Tibial nerve (tissue), 4 donors: ENCODE data around the gene RIMKLA. TPM values are rescaled to one million over a fixed set of nuclear protein-coding genes. Genes with fewer than 3 reads are reported as not detected.

Experiments
- DNase-seq, 2 donors: peaks; one replicate each; pipeline ENCODE4 v3.0.0-alpha.2; 2019; ENCODE audit warnings: low spot score in 2 of 2
- H3K27ac ChIP-seq, 4 donors: fragments of 200-600 bp; sonication (generic) in 3 of 4; one replicate each; pipeline ENCODE4 v1.5.1; 2017 to 2019; ENCODE audit warnings: mild to moderate bottlenecking in 1 of 4
- H3K27me3 ChIP-seq, 2 donors: fragments of 200-600 bp; sonication (generic) in 1 of 2; one replicate each; pipeline versions ENCODE4 v1.5.1 to v1.6.0; 2017 to 2019
- H3K36me3 ChIP-seq, 3 donors: fragments of 200-600 bp; sonication (generic); one replicate each; pipeline ENCODE4 v1.5.1; 2018 to 2019
- H3K4me1 ChIP-seq, 4 donors: fragments of 200-600 bp; sonication (generic) in 3 of 4; one replicate each; pipeline ENCODE4 v1.5.1; 2017 to 2019
- H3K4me3 ChIP-seq, 4 donors: fragments of 200-600 bp; sonication (generic) in 3 of 4; one replicate each; pipeline ENCODE4 v1.5.1; 2017 to 2019; ENCODE audit warnings: mild to moderate bottlenecking in 1 of 4, moderate library complexity in 1 of 4
- H3K9me3 ChIP-seq, 4 donors: fragments of 200-600 bp; sonication (generic) in 3 of 4; one replicate each; pipeline ENCODE4 v1.5.1; 2017 to 2019
- EP300 ChIP-seq, 2 donors: sonication (generic); formaldehyde crosslinking; IDR thresholded peaks; one replicate each; pipeline ENCODE4 v1.6.1; 2017; ENCODE audit warnings: antibody characterized with exemption in 2 of 2, mild to moderate bottlenecking in 1 of 2
- POLR2A ChIP-seq, 2 donors: fragments of 450-650 bp; IDR thresholded peaks; one replicate each; pipeline ENCODE4 v1.6.1; 2017; ENCODE audit warnings: antibody characterized with exemption in 2 of 2, mild to moderate bottlenecking in 2 of 2, moderate library complexity in 2 of 2
- WGBS, 2 donors: methylation state at CpG; one replicate each; pipeline ENCODE4 v1.1.5; 2018; 5-methylcytosine and 5-hydroxymethylcytosine counted together
- total RNA-seq, 4 donors: library from RNA; depleted of rRNA; stranded (reverse); fragments of >200 nt; gene quantifications; one replicate each; pipeline ENCODE4 v1.1.0, GENCODE V29; 2016
- TF ChIP-seq, protein P1 (sequence below), 5 experiments: fragments of 200-600 bp in 3 of 5; fragments of 450-650 bp in 2 of 5; sonication (generic) in 3 of 5; IDR thresholded peaks; one replicate each; pipeline ENCODE4 v1.5.1; 2016 to 2019; ENCODE audit warnings: antibody characterized with exemption in 5 of 5, mild to moderate bottlenecking in 3 of 5, moderate library complexity in 2 of 5

RIMKLA gene
- total RNA-seq, 4 donors from 2014 or later = 0.30 to 3.1 (median 2.2) TPM; not detected in 1

DNA sequence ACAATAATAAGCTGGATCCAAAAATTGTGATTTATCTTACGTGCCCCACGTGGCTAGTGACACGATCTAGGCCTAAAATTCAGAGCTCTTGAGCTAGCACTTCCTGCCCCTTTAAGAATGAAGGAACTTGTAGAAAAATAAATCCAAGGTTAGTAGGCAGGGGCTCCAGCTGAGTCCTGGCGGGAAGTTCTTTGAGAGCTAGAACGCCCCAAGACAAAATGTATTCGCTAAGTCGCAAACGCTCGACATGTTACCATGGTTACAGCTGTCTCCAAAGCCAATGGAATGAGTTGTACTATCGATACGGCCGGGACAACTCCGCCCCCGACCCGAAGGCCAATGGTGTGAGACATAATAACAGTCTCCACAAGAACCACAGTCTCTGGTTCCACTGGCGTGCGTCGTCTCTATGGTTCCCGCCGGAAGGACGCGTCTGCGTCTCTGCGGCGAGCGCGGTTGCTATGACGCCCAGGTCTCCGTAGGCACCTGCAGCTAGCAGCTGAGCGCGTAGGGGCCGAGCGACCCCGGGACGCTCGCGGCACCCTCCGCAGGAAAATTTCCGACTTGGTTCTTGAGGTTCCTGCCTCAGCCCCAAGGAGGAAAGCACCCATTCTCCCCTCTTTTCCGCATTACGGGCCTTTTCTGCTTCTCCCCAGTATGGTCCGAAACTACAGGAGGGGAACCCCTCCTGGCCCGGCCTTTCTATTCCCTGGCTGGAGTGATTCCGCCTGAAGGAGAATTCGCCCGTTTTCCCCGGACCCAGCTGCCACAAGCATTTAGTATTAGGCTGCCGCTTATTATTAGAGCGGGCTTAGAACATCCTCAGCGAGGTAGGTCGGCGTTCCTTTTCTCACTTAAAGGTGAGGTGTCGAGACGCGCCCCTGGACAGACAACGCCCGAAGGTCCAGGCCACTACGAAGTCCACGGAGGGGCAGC, 82.5 kb downstream of the RIMKLA start, which contains the start of gene CCDC30:
Gene CCDC30 (plus strand): TSS at position 459 of the 936 bp plus-strand sequence. CDS start 17,266 bp downstream, outside the sequence.
- 0 to 2% methylated on average over 48 to 55 of the region's 59 CpGs for WGBS, 2 donors
- H3K4me3 ChIP-seq = peak within 1 kb of the TSS; percentile 60 to 76 (median 74)
- H3K27ac ChIP-seq = peak within 1 kb of the TSS in 3 of 4 donors; percentile 35 to 59 (median 43)
- H3K27me3 ChIP-seq = no peaks in the 10 kb centered on the region
- TF ChIP-seq, protein P1, sequence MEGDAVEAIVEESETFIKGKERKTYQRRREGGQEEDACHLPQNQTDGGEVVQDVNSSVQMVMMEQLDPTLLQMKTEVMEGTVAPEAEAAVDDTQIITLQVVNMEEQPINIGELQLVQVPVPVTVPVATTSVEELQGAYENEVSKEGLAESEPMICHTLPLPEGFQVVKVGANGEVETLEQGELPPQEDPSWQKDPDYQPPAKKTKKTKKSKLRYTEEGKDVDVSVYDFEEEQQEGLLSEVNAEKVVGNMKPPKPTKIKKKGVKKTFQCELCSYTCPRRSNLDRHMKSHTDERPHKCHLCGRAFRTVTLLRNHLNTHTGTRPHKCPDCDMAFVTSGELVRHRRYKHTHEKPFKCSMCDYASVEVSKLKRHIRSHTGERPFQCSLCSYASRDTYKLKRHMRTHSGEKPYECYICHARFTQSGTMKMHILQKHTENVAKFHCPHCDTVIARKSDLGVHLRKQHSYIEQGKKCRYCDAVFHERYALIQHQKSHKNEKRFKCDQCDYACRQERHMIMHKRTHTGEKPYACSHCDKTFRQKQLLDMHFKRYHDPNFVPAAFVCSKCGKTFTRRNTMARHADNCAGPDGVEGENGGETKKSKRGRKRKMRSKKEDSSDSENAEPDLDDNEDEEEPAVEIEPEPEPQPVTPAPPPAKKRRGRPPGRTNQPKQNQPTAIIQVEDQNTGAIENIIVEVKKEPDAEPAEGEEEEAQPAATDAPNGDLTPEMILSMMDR (IDR thresholded peaks at IDR 0.05) = peak in 1 of 5 experiments; percentile 20
- TF ChIP-seq EP300 (IDR thresholded peaks at IDR 0.05) = no peak
- peak in 1 of 2 donors; percentile 16 for TF ChIP-seq POLR2A (IDR thresholded peaks at IDR 0.05)
- H3K9me3 ChIP-seq = no peaks in the 10 kb centered on the region
- H3K36me3 ChIP-seq = peaks cover 0 to 31% (median 0%) of the 10 kb centered on the region in 3 donors
- peaks cover 0 to 22% (median 9%) of the 10 kb centered on the region in 4 donors for H3K4me1 ChIP-seq
- DNase-seq = peak; percentile 94

DNA sequence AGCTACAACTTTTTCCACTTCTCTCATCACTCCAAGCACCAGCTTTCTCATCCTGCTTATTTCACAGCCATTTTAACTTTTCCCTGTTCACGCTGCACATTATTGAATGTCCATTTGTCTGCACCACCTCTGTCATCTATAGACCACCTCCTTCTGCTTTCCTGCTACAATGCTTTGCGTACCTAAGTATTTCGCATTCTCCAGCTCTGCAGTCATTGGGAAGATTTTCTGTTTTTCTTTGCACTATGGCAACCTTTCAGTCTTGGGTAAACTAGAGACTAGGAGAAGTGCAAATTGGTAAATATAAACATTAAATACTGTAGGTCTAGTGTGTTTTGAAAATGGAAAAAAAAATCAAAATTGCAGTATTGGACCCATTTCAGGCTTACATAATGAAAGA, 83.3 kb downstream of the RIMKLA start:
- H3K27me3 ChIP-seq = no peaks in the 10 kb centered on the region
- TF ChIP-seq EP300 (IDR thresholded peaks at IDR 0.05) (no peak), POLR2A (IDR thresholded peaks at IDR 0.05) (no peak)
- TF ChIP-seq, protein P1 (IDR thresholded peaks at IDR 0.05) = no peak
- peak overlapping the region in 1 of 4 donors; percentile 43 for H3K27ac ChIP-seq
- peak overlapping the region; percentile 60 to 76 (median 74) for H3K4me3 ChIP-seq
- 66 to 70% methylated on average over 3 of the region's 3 CpGs for WGBS, 2 donors
- no peaks in the 10 kb centered on the region for H3K9me3 ChIP-seq
- DNase-seq = no peak
- peaks cover 0 to 22% (median 0%) of the 10 kb centered on the region in 3 donors for H3K36me3 ChIP-seq
- H3K4me1 ChIP-seq = peaks cover 0 to 19% (median 9%) of the 10 kb centered on the region in 4 donors

DNA sequence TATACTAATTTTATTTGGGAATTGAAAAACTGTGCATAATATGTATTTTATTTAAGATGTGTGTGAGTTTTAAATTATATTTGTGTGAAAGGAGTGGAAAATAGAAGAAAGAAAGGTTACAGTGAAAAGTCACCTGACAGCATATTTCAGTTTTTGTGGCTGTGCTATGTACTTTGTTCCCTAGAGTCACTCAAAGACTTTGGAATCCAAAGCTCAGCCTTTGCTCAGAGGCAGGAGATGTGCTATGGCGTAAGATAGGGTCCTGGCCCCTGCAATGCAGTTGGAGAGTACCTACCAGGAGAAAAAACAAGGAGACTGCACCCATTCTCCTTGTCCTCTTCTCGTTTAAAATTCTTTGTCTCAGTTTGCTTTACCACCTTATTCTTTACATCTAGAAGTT, 85.4 kb downstream of the RIMKLA start:
- no peak for DNase-seq
- H3K27me3 ChIP-seq = no peaks in the 10 kb centered on the region
- peaks cover 0 to 19% (median 9%) of the 10 kb centered on the region in 4 donors for H3K4me1 ChIP-seq
- TF ChIP-seq POLR2A (IDR thresholded peaks at IDR 0.05) (no peak), EP300 (IDR thresholded peaks at IDR 0.05) (no peak)
- TF ChIP-seq, protein P1 (IDR thresholded peaks at IDR 0.05) = no peak
- 86 to 92% methylated on average over 2 of the region's 2 CpGs for WGBS, 2 donors
- peaks cover 0 to 5% (median 0%) of the 10 kb centered on the region in 3 donors for H3K36me3 ChIP-seq
- no peaks in the 10 kb centered on the region for H3K9me3 ChIP-seq
- no peak overlapping the region for H3K27ac ChIP-seq
- H3K4me3 ChIP-seq = no peak overlapping the region

DNA sequence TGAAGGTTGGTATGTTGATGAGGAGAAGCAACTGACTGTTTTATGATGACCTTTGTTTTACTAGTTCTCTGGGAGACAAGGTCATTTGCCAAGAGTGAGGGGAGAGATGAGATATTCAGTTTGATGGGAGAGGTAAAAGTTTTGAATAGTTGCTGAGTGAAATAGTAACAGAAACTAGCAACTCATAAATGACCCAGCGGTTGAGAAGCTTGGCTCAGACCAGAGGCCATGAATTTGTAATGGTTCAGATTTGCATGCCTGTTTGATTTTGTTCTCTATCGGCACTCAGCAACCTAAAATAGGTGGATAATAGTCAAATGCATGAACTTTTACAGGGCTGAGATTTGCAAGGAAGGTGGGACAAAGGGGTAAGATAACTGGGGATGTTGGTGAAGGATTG, 89.1 kb downstream of the RIMKLA start:
- no peak for DNase-seq
- WGBS, 2 donors = 89 to 98% methylated on average over 2 of the region's 2 CpGs
- H3K36me3 ChIP-seq = peaks cover 0 to 7% (median 0%) of the 10 kb centered on the region in 3 donors

More for the DNA sequence above, 89.1 kb downstream of the RIMKLA start:
- Histone ChIP-seq H3K27ac (no peak overlapping the region), H3K4me3 (no peak overlapping the region), H3K27me3 (no peaks in the 10 kb centered on the region), H3K9me3 (no peaks in the 10 kb centered on the region), H3K4me1 (no peaks in the 10 kb centered on the region)
- TF ChIP-seq, protein P1 (IDR thresholded peaks at IDR 0.05) = no peak

Other genes starting within 250 kb of the RIMKLA start
- gene GUCA2B, start 227.4 kb upstream of the RIMKLA start, total RNA-seq = not detected
- not detected for gene GUCA2A, start 216.0 kb upstream of the RIMKLA start, total RNA-seq
- 10 to 100 TPM; 42.7 to 68.1 (median 64.5) TPM for gene FOXJ3, start 45.6 kb upstream of the RIMKLA start, total RNA-seq
- gene ZMYND12, start 75.2 kb downstream of the RIMKLA start, total RNA-seq = 1 to 10 TPM in 2 of 4 donors, under 1 TPM in 1, not detected in 1; 0.42 to 2.9 (median 1.3) TPM
- 10 to 100 TPM; 21.8 to 50.1 (median 43.0) TPM for gene PPCS, start 75.8 kb downstream of the RIMKLA start, total RNA-seq
- 10 to 100 TPM in 1 of 4 donors, 1 to 10 TPM in 3; 2.7 to 13.3 (median 7.1) TPM for gene CCDC30, start 82.5 kb downstream of the RIMKLA start, total RNA-seq